Activated T-cell treated with anti-CD3 and anti-CD28 coated beads for 1 hour (primary cell): ENCODE data around the gene RBM27.
"Not testable (repeated sequence)": the region's sequence is repeated elsewhere in the genome, so short reads cannot be mapped to it uniquely, and the experiment has no call there.

Source experiments
- DNase-seq: peaks from one replicate; pipeline ENCODE4 v3.0.0-alpha.2; 2020; ENCODE audit warnings: low read depth

RBM27 gene

GRCh38 chr5:146203011-146203871 is at the start of gene RBM27:
TSS of gene RBM27 (plus strand) at chr5:146203605. CDS start at chr5:146203766, 161 bp downstream.
- DNase-seq: peak; percentile 95

GRCh38 chr5:146158255-146158654 is 45.1 kb upstream of the RBM27 start:
- DNase-seq: no peak

GRCh38 chr5:146164382-146164781 is 39.0 kb upstream of the RBM27 start:
- no peak for DNase-seq

- no peak for DNase-seq
These were observed 37.9 kb upstream of the RBM27 start for GRCh38 chr5:146165460-146165859.

- no peak for DNase-seq
These were observed 37.5 kb upstream of the RBM27 start for GRCh38 chr5:146165903-146166302.

- DNase-seq: no peak
These were observed 34.3 kb upstream of the RBM27 start for GRCh38 chr5:146169076-146169475.

- DNase-seq: not testable (repeated sequence)
These were observed 30.4 kb upstream of the RBM27 start for GRCh38 chr5:146173049-146173448.

- DNase-seq: no peak
These were observed 29.8 kb upstream of the RBM27 start for GRCh38 chr5:146173597-146173996.

- DNase-seq: no peak
These were observed 26.6 kb upstream of the RBM27 start for GRCh38 chr5:146176805-146177204.

- DNase-seq: no peak
These were observed 23.7 kb upstream of the RBM27 start for GRCh38 chr5:146179696-146180095.

GRCh38 chr5:146183403-146183802 is 20.0 kb upstream of the RBM27 start:
- DNase-seq: not testable (repeated sequence)

- no peak for DNase-seq
These were observed 18.2 kb upstream of the RBM27 start for GRCh38 chr5:146185161-146185560.

- DNase-seq: no peak
These were observed 15.0 kb upstream of the RBM27 start for GRCh38 chr5:146188358-146188757.

- DNase-seq: no peak
These were observed 10.8 kb upstream of the RBM27 start for GRCh38 chr5:146192571-146193043.

GRCh38 chr5:146193285-146193684 is 10.1 kb upstream of the RBM27 start:
- no peak for DNase-seq

- DNase-seq: not testable (repeated sequence)
These were observed 8.4 kb upstream of the RBM27 start for GRCh38 chr5:146194997-146195396.

GRCh38 chr5:146196459-146197048 is 6.9 kb upstream of the RBM27 start:
- DNase-seq: no peak

- no peak for DNase-seq
These were observed 4.1 kb upstream of the RBM27 start for GRCh38 chr5:146199176-146199815.

- DNase-seq: not testable (repeated sequence)
These were observed 1.6 kb upstream of the RBM27 start for GRCh38 chr5:146201795-146202194.

GRCh38 chr5:146203872-146204192 is 427 bp downstream of the RBM27 start:
- no peak for DNase-seq

GRCh38 chr5:146205499-146206202 is 2.2 kb downstream of the RBM27 start:
- DNase-seq: no peak

GRCh38 chr5:146206257-146206656 is 2.9 kb downstream of the RBM27 start:
- no peak for DNase-seq
